NOMO-1 treated with dmso at 0.1 percent for 144 hours (cell line): ENCODE results near the gene SLC35A1.
"Not testable (repeated sequence)": the region's sequence is repeated elsewhere in the genome, so short reads cannot be mapped to it uniquely, and the experiment has no call there.

ENCODE experiments used
- DNase-seq: peaks from one replicate; lab custom pipeline; 2025; ENCODE audit not compliant: unreplicated experiment; lab: John Stamatoyannopoulos, UW

Gene SLC35A1

GRCh38 chr6:87472525-87473418, at the start of gene SLC35A1:
SLC35A1 (plus strand) TSS chr6:87472974; CDS start chr6:87473004, 30 bp downstream.
- DNase-seq, result peak; percentile 76

- no peak for DNase-seq
Observed at GRCh38 chr6:87426789-87427188, 46.0 kb upstream of the SLC35A1 start.

GRCh38 chr6:87430499-87430898, 42.3 kb upstream of the SLC35A1 start:
- DNase-seq, result no peak

GRCh38 chr6:87431263-87431662, 41.5 kb upstream of the SLC35A1 start:
- no peak for DNase-seq

- peak; percentile 24 for DNase-seq
Observed at GRCh38 chr6:87436435-87436834, 36.3 kb upstream of the SLC35A1 start.

- DNase-seq, result no peak
Observed at GRCh38 chr6:87441711-87442110, 31.1 kb upstream of the SLC35A1 start.

- no peak for DNase-seq
Observed at GRCh38 chr6:87444362-87444761, 28.4 kb upstream of the SLC35A1 start.

GRCh38 chr6:87465051-87465450, 7.7 kb upstream of the SLC35A1 start:
- no peak for DNase-seq

GRCh38 chr6:87473419-87473903, 687 bp downstream of the SLC35A1 start:
- DNase-seq, result peak; percentile 19

GRCh38 chr6:87481931-87482330, 9.2 kb downstream of the SLC35A1 start:
- DNase-seq, result peak; percentile 34

GRCh38 chr6:87482366-87482765, 9.6 kb downstream of the SLC35A1 start:
- DNase-seq, result peak; percentile 29

GRCh38 chr6:87483929-87484328, 11.2 kb downstream of the SLC35A1 start:
- DNase-seq, result no peak

GRCh38 chr6:87484491-87484890, 11.7 kb downstream of the SLC35A1 start:
- DNase-seq, result no peak

- no peak for DNase-seq
Observed at GRCh38 chr6:87487555-87487954, 14.8 kb downstream of the SLC35A1 start.

- DNase-seq, result not testable (repeated sequence)
Observed at GRCh38 chr6:87489326-87489725, 16.6 kb downstream of the SLC35A1 start.

- DNase-seq, result no peak
Observed at GRCh38 chr6:87494761-87495422, 22.1 kb downstream of the SLC35A1 start.

GRCh38 chr6:87498048-87498447, 25.3 kb downstream of the SLC35A1 start:
- no peak for DNase-seq

- DNase-seq, result no peak
Observed at GRCh38 chr6:87501809-87502572, 29.2 kb downstream of the SLC35A1 start.

GRCh38 chr6:87504441-87504840, 31.7 kb downstream of the SLC35A1 start:
- no peak for DNase-seq

- no peak for DNase-seq
Observed at GRCh38 chr6:87514831-87515230, 42.1 kb downstream of the SLC35A1 start.

GRCh38 chr6:87518453-87518852, 45.7 kb downstream of the SLC35A1 start:
- DNase-seq, result no peak
